Measurements from ENCODE around the gene CEACAM5. TPM values are rescaled to one million over a fixed set of nuclear protein-coding genes. Genes with fewer than 3 reads are reported as not detected.

CEACAM5 gene
- total RNA-seq, 1 experiment from 2014 or later: 18.1 TPM

DNA sequence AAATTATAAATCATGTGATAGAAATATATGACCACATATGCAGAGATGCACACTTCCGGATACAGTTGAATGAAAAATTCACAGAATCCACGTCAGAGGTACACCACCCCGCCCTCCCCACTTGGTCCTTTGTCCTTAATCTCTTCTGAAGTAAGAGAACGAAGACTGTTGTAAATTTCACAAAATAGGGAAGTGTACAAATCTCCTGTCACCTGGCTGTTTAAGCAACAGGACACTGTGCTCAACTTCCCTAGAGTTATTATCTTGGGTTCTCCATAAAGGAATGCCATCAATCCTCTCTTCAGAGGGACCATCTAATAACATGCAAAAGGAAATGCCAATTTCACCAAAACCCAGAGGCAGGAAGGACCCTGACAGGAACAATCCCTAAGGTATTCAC lies 36.4 kb downstream of the CEACAM5 start:
- TF ChIP-seq, protein P1, sequence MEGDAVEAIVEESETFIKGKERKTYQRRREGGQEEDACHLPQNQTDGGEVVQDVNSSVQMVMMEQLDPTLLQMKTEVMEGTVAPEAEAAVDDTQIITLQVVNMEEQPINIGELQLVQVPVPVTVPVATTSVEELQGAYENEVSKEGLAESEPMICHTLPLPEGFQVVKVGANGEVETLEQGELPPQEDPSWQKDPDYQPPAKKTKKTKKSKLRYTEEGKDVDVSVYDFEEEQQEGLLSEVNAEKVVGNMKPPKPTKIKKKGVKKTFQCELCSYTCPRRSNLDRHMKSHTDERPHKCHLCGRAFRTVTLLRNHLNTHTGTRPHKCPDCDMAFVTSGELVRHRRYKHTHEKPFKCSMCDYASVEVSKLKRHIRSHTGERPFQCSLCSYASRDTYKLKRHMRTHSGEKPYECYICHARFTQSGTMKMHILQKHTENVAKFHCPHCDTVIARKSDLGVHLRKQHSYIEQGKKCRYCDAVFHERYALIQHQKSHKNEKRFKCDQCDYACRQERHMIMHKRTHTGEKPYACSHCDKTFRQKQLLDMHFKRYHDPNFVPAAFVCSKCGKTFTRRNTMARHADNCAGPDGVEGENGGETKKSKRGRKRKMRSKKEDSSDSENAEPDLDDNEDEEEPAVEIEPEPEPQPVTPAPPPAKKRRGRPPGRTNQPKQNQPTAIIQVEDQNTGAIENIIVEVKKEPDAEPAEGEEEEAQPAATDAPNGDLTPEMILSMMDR (conservative IDR thresholded peaks at IDR 0.05): no peak
- TF ChIP-seq EZH2 (IDR thresholded peaks at IDR 0.05; ENCODE audit: low read depth): no peak
- no peak overlapping the region for H3K4me3 ChIP-seq
- H3K36me3 ChIP-seq (ENCODE audit: low read depth): no peaks in the 10 kb centered on the region
- no peaks in the 10 kb centered on the region for H4K20me1 ChIP-seq (ENCODE audit: insufficient read depth)
- no peak for DNase-seq
- no peaks in the 10 kb centered on the region for H3K27me3 ChIP-seq (ENCODE audit: insufficient read depth, low read depth)
- no peaks in the 10 kb centered on the region for H3K9me2 ChIP-seq (ENCODE audit: insufficient read depth)
- no peak overlapping the region for H2AFZ ChIP-seq
- H3K4me2 ChIP-seq: no peak overlapping the region
- H3K79me2 ChIP-seq (ENCODE audit: low read depth): no peaks in the 10 kb centered on the region
- H3K4me1 ChIP-seq (replicated peaks; ENCODE audit: insufficient read depth): peaks cover 71% of the 10 kb centered on the region
- intact Hi-C loops (cut with micrococcal nuclease; ENCODE audit: unreplicated experiment): loop anchor here (5.0 kb wide), 2 partner anchors 103 to 148 kb away; no protein-coding TSS in a partner anchor
- H3F3A ChIP-seq (ENCODE audit: insufficient read depth, low read depth): peaks cover 21% of the 10 kb centered on the region
- ChIA-PET POLR2A (ENCODE audit: unreplicated experiment) (no interaction called here), CTCF (interaction anchor here (0.7 to 1.0 kb wide), 2 partner anchors 38 to 43 kb away, joined by 3 to 5 read pairs; no protein-coding TSS in a partner anchor)
- no TSS peak for BruUV-seq (replicated peaks)
- no peak overlapping the region for H3K27ac ChIP-seq
- no peaks in the 10 kb centered on the region for H3K9me3 ChIP-seq (ENCODE audit: insufficient read depth, low read depth)

DNA sequence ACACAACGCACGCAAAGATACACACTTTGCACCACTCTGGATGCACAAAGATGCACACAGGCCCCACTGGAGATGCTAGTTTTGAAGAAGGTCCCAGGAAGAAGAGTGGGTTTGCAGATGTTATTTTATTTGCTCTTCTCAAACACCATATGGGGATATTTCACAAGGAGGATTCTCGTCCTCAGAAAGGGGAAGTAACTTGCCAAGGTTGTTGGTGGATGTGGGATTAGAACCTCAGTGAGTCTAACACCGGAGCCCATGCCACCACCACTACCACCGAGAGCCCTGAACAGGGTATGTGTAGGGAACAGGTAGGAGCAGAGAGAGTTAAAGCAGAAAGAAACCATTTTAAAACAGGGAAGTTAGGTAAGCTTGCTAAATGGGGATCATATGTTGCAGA lies 37.3 kb downstream of the CEACAM5 start:
- POLR2A ChIA-PET (ENCODE audit: unreplicated experiment): no interaction called here
- Histone ChIP-seq H3K4me2 (no peak overlapping the region), H2AFZ (no peak overlapping the region), H3K27me3 (ENCODE audit: insufficient read depth, low read depth) (no peaks in the 10 kb centered on the region), H3F3A (ENCODE audit: insufficient read depth, low read depth) (peaks cover 12% of the 10 kb centered on the region), H3K4me1 (replicated peaks; ENCODE audit: insufficient read depth) (peaks cover 68% of the 10 kb centered on the region), H3K27ac (no peak overlapping the region), H3K79me2 (ENCODE audit: low read depth) (no peaks in the 10 kb centered on the region), H3K36me3 (ENCODE audit: low read depth) (no peaks in the 10 kb centered on the region), H3K9me3 (ENCODE audit: insufficient read depth, low read depth) (no peaks in the 10 kb centered on the region), H4K20me1 (ENCODE audit: insufficient read depth) (no peaks in the 10 kb centered on the region), H3K9me2 (ENCODE audit: insufficient read depth) (no peaks in the 10 kb centered on the region), H3K4me3 (no peak overlapping the region)
- no TSS peak for BruUV-seq (replicated peaks)
- intact Hi-C loops (cut with micrococcal nuclease; ENCODE audit: unreplicated experiment): loop anchor here (1.0 to 5.0 kb wide), 5 partner anchors 39 to 148 kb away; no protein-coding TSS in a partner anchor
- no peak for DNase-seq
- CTCF ChIA-PET: interaction anchor here (0.5 to 1.8 kb wide), 5 partner anchors 9 to 44 kb away, joined by 3 to 7 read pairs (median 4); partner anchors contain the start of gene CEACAM6
- TF ChIP-seq, protein P1 (conservative IDR thresholded peaks at IDR 0.05): no peak
- no peak for TF ChIP-seq EZH2 (IDR thresholded peaks at IDR 0.05; ENCODE audit: low read depth)

DNA sequence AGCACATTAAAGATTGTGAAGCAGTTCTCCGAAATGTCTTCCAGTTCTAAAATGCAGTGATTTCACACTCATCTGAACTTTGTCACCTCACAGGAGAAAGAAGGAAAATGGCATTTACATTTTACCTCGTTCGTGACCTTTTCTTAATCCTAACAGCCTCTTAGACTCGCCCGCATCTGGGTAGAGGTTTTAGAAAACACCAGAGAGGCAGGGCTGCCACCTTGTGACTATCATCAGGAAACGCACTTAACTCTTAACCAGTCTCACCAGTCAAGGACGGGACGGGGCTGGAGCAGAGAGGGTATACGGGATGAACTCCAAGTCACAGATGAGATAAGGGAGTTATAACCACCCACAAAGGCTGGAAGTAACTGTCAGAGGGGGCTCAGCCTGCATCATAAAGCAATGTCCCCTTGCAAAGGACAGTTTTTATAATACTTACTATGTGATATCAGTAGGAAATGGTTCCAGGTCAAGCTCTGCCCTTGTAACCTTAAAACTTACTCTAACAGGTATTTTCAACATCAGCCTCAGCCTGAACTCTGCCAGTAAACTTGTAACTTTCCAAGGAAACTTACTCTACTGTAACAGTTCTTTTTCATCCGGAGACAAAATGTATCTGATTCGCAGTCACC lies 38.3 kb downstream of the CEACAM5 start:
- Histone ChIP-seq H3K27me3 (ENCODE audit: insufficient read depth, low read depth) (no peaks in the 10 kb centered on the region), H3K27ac (0 out of 2 replicates have a peak overlapping the region, but pooled peaks have one; percentile 7), H3K9me2 (ENCODE audit: insufficient read depth) (no peaks in the 10 kb centered on the region), H3K9me3 (ENCODE audit: insufficient read depth, low read depth) (no peaks in the 10 kb centered on the region), H3F3A (ENCODE audit: insufficient read depth, low read depth) (peaks cover 3% of the 10 kb centered on the region), H2AFZ (0 out of 2 replicates have a peak overlapping the region, but pooled peaks have one; percentile 45), H4K20me1 (ENCODE audit: insufficient read depth) (no peaks in the 10 kb centered on the region), H3K4me2 (peak overlapping the region; percentile 38; the same call in 1 of the 2 replicates), H3K4me3 (no peak overlapping the region), H3K4me1 (replicated peaks; ENCODE audit: insufficient read depth) (peaks cover 64% of the 10 kb centered on the region), H3K79me2 (ENCODE audit: low read depth) (no peaks in the 10 kb centered on the region), H3K36me3 (ENCODE audit: low read depth) (no peaks in the 10 kb centered on the region)
- peak; percentile 57 to 75 for DNase-seq
- ChIA-PET CTCF (interaction anchor here (0.6 to 1.8 kb wide), 5 partner anchors 8 to 45 kb away, joined by 3 to 7 read pairs (median 3); partner anchors contain the start of gene CEACAM6), POLR2A (ENCODE audit: unreplicated experiment) (no interaction called here)
- TF ChIP-seq, protein P1 (conservative IDR thresholded peaks at IDR 0.05): peak; percentile 83
- TF ChIP-seq EZH2 (IDR thresholded peaks at IDR 0.05; ENCODE audit: low read depth): no peak
- no TSS peak for BruUV-seq (replicated peaks)
- intact Hi-C loops (cut with micrococcal nuclease; ENCODE audit: unreplicated experiment): loop anchor here (1.0 to 5.0 kb wide), 5 partner anchors 38 to 149 kb away; no protein-coding TSS in a partner anchor

All from PC-9 (cell line).